ENCODE data around the gene MB21D2. TPM values are rescaled to one million over a fixed set of nuclear protein-coding genes. Genes with fewer than 3 reads are reported as not detected.
"Not testable (repeated sequence)": the region's sequence is repeated elsewhere in the genome, so short reads cannot be mapped to it uniquely, and the experiment has no call there.

Gene MB21D2, protein sequence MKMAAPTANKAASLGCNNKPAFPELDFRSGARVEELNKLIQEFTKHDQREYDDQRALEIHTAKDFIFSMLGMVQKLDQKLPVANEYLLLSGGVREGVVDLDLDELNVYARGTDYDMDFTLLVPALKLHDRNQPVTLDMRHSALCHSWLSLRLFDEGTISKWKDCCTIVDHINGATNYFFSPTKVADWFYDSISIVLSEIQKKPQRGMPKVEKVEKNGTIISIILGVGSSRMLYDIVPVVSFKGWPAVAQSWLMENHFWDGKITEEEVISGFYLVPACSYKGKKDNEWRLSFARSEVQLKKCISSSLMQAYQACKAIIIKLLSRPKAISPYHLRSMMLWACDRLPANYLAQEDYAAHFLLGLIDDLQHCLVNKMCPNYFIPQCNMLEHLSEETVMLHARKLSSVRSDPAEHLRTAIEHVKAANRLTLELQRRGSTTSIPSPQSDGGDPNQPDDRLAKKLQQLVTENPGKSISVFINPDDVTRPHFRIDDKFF
- 1 to 10 TPM; 1.9 to 4.0 (median 2.7) TPM for total RNA-seq
- long read RNA-seq, donor 1, transcript MB21D2-201 (2 exons, 3,368 nt): major isoform, 6 of 7 reads
- long read RNA-seq, donor 1, partial matches to known transcripts: 0 of 7 reads
- long read RNA-seq, donor 1, other reads (novel, unspliced or antisense): 1 of 7 reads
- long read RNA-seq, donor 2, partial matches to known transcripts: 0 of 4 reads
- long read RNA-seq, donor 2, other reads (novel, unspliced or antisense): 1 of 4 reads

DNA sequence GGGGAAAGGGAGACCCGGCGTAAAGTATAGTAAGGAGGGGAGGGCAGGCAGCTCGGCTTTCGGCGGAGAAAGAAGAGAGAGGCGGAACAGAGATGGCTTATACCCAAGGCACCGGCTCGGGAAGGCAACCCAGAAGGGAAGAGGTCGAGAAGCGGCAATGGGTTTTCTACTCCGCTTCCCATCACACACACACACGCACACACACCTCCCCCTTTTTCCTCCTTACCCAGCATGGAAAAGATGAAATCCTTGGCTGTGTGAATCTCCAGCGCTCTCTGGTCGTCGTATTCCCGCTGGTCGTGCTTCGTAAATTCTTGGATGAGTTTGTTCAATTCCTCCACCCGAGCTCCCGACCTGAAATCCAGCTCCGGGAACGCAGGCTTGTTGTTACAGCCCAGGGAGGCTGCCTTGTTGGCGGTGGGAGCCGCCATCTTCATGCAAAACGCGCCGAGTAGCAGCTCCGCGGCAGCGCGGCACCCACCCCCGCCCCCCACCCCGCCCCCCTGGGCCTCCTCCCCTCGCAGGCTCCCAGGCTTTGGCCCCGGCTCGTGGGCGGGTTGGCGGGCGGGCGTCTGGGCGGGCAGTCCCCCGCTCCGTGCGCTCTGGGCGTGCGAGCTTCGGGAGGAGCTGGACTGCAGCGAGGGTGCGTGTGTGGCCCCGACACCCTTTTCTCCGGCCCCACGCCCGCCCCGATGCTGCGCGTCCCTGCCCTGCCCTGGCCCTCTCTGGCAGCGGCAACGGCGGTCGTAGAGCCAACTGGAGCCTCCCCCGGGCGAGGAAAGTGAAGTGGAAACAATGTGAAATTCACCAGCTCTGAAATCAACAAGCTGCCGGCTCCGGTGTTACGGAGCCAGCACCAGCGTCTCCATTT, at the start of gene MB21D2:
Gene MB21D2, minus strand, starts transcription at position 453 of the 871 bp plus-strand sequence. Its CDS starts 16 bp downstream, at position 437.
- DNase-seq (peak; percentile 70 to 82 (median 79)), ATAC-seq (peak; percentile 85)
- Histone ChIP-seq H3K36me3 (ENCODE audit: low read depth) (no peaks in the 10 kb centered on the region), H3K4me3 (peak within 1 kb of the TSS; percentile 58), H3K4me1 (ENCODE audit: low read depth) (peaks cover 6% of the 10 kb centered on the region), H3K9me3 (no peaks in the 10 kb centered on the region)
- intact Hi-C loops (cut with DNase I, micrococcal nuclease): loop anchor here (10.0 kb wide), 1 partner anchor 103 kb away; no protein-coding TSS in a partner anchor
- TF ChIP-seq CTCF (IDR thresholded peaks at IDR 0.05): no peak

DNA sequence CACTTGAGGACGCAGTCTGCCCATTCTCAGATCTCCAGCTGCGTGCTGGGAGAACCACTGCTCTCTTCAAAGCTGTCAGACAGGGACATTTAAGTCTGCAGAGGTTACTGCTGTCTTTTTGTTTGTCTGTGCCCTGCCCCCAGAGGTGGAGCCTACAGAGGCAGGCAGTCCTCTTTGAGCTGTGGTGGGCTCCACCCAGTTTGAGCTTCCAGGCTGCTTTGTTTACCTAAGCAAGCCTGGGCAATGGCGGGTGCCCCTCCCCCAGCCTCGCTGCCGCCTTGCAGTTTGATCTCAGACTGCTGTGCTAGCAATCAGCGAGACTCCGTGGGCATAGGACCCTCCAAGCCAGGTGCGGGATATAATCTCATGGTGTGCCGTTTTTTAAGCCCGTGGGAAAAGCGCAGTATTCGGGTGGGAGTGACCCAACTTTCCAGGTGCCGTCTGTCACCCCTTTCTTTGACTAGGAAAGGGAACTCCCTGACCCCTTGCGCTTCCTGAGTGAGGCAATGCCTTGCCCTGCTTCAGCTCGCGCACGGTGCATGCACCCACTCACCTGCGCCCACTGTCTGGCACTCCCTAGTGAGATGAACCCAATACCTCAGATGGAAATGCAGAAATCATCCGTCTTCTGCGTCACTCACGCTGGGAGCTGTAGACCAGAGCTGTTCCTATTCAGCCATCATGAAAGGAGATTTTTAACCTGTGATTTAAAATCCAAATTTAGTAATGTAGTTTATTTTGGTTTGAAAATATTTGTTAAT, 47.5 kb upstream of the MB21D2 start:
- intact Hi-C loops (cut with DNase I, micrococcal nuclease): not testable (repeated sequence)

DNA sequence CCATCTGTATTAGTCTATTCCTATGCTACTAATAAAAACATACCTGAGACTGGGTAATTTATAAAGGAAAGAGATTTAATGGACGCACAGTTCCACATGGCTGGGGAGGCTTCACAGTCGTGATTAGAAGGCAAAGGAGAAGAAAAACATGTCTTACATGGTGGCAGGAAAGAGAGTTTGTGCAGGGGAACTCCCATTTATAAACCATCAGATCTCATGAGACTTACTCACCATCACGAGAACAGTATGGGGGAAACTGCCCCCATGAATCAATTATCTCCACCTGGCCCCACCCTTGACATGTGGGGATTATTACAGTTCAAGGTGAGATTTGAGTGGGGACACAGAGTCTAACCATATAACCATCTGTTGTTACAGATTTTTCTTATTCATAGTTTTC, 42.1 kb upstream of the MB21D2 start:
- no peaks in the 10 kb centered on the region for H3K9me3 ChIP-seq
- no peak overlapping the region for H3K4me3 ChIP-seq
- no peak for TF ChIP-seq CTCF (IDR thresholded peaks at IDR 0.05)
- H3K4me1 ChIP-seq (ENCODE audit: low read depth): no peaks in the 10 kb centered on the region
- intact Hi-C loops (cut with DNase I, micrococcal nuclease): no loop called here
- ATAC-seq (no peak), DNase-seq (no peak)
- no peaks in the 10 kb centered on the region for H3K36me3 ChIP-seq (ENCODE audit: low read depth)

More for the DNA sequence above, 47.5 kb upstream of the MB21D2 start:
- not testable (repeated sequence) for ATAC-seq; H3K4me1 ChIP-seq (ENCODE audit: low read depth); DNase-seq; H3K4me3 ChIP-seq; H3K36me3 ChIP-seq (ENCODE audit: low read depth); H3K9me3 ChIP-seq

- H3K36me3 ChIP-seq (ENCODE audit: low read depth): no peaks in the 10 kb centered on the region
- intact Hi-C loops (cut with DNase I, micrococcal nuclease): no loop called here
- no peak for DNase-seq
- no peaks in the 10 kb centered on the region for H3K9me3 ChIP-seq
- H3K4me1 ChIP-seq (ENCODE audit: low read depth): no peaks in the 10 kb centered on the region
- TF ChIP-seq CTCF (IDR thresholded peaks at IDR 0.05): no peak
- ATAC-seq: no peak
- no peak overlapping the region for H3K4me3 ChIP-seq
Measured at GRCh38 chr3:192958219-192958872, 40.7 kb upstream of the MB21D2 start.

GRCh38 chr3:192957441-192958021, 39.9 kb upstream of the MB21D2 start:
- Histone ChIP-seq H3K9me3 (no peaks in the 10 kb centered on the region), H3K4me3 (no peak overlapping the region), H3K36me3 (ENCODE audit: low read depth) (no peaks in the 10 kb centered on the region), H3K4me1 (ENCODE audit: low read depth) (no peaks in the 10 kb centered on the region)
- intact Hi-C loops (cut with DNase I, micrococcal nuclease): no loop called here
- TF ChIP-seq CTCF (IDR thresholded peaks at IDR 0.05): no peak
- ATAC-seq (peak; percentile 55), DNase-seq (peak in 1 of 3 donors; percentile 21)

Measured in mucosa of descending colon (tissue), 3 donors.